OCI-LY7 (cell line): ENCODE results near the gene ABCD3. TPM values are rescaled to one million over a fixed set of nuclear protein-coding genes. Genes with fewer than 3 reads are reported as not detected.
"Not testable (repeated sequence)": the region's sequence is repeated elsewhere in the genome, so short reads cannot be mapped to it uniquely, and the experiment has no call there.

Source experiments
- BruUV-seq: library from RNA; stranded (reverse); fragments of 400-500 nt; replicated peaks from 2 replicates; lab custom pipeline; 2021; lab: Mats Ljungman, UMichigan
- CTCF ChIA-PET: fragments of 300-600 bp; sonication (Branson Sonifier 250); formaldehyde crosslinking; loops from one replicate; lab custom pipeline; 2022; ENCODE audit warnings: antibody characterized with exemption; ENCODE audit not compliant: unreplicated experiment; lab: Charles Lee
- POLR2A ChIA-PET: fragments of 300-600 bp; sonication (Branson Sonifier 250); formaldehyde crosslinking; loops from one replicate; lab custom pipeline; 2022; ENCODE audit warnings: antibody characterized with exemption; lab: Charles Lee
- DNase-seq: peaks from one replicate; pipeline ENCODE4 v3.0.0-alpha.2; 2015; ENCODE audit warnings: low spot score
- H2AFZ ChIP-seq: fragments of 200-600 bp; sonication (generic), shearing (Covaris generic); 2 replicates; pipeline ENCODE4 v1.6.1; 2014; ENCODE audit warnings: mild to moderate bottlenecking, antibody characterized with exemption, low read length, moderate library complexity
- H3K27ac ChIP-seq: fragments of 200-600 bp; sonication (generic); 2 replicates; pipeline ENCODE4 v1.5.1; 2014; ENCODE audit warnings: mixed run types, low read depth, mild to moderate bottlenecking, moderate library complexity, low read length, inconsistent platforms; ENCODE audit not compliant: poor library complexity, severe bottlenecking
- H3K36me3 ChIP-seq: fragments of 200-600 bp; sonication (generic); 2 replicates; pipeline ENCODE4 v1.6.1; 2014; ENCODE audit warnings: mild to moderate bottlenecking, antibody characterized with exemption, low read length, moderate library complexity, mixed read lengths; ENCODE audit not compliant: insufficient read depth
- H3K4me1 ChIP-seq: fragments of 200-600 bp; sonication (generic); 2 replicates; pipeline ENCODE4 v1.5.1; 2014; ENCODE audit warnings: mild to moderate bottlenecking, low read length; ENCODE audit not compliant: insufficient read depth, poor library complexity, severe bottlenecking
- H3K4me2 ChIP-seq: fragments of 200-600 bp; sonication (generic); 2 replicates; pipeline ENCODE4 v1.6.1; 2014; ENCODE audit warnings: mild to moderate bottlenecking, low read length
- H3K4me3 ChIP-seq: fragments of 200-600 bp; sonication (generic); 2 replicates; pipeline ENCODE4 v1.5.1; 2014; ENCODE audit warnings: mild to moderate bottlenecking, low read depth, low read length; ENCODE audit not compliant: poor library complexity, severe bottlenecking
- H3K79me2 ChIP-seq: fragments of 200-600 bp; sonication (generic); 2 replicates; pipeline ENCODE4 v1.6.1; 2016; ENCODE audit warnings: low read depth, mild to moderate bottlenecking, low read length, moderate library complexity, mixed read lengths; ENCODE audit not compliant: insufficient read depth
- H3K9me2 ChIP-seq: fragments of 200-600 bp; sonication (generic); 2 replicates; pipeline ENCODE4 v1.6.1; 2016; ENCODE audit warnings: mild to moderate bottlenecking, low read length, mixed read lengths; ENCODE audit not compliant: insufficient read depth
- H3K9me3 ChIP-seq: fragments of 200-600 bp; sonication (generic); 2 replicates; pipeline ENCODE4 v1.6.1; 2014; ENCODE audit warnings: mild to moderate bottlenecking, mixed run types, low read length, mixed read lengths
- H4K20me1 ChIP-seq: fragments of 200-600 bp; sonication (generic); 2 replicates; pipeline ENCODE4 v1.6.1; 2014; ENCODE audit warnings: mild to moderate bottlenecking, antibody characterized with exemption, low read length, moderate library complexity, mixed read lengths; ENCODE audit not compliant: insufficient read depth
- EZH2phosphoT487 ChIP-seq: fragments of 200-600 bp; sonication (generic); IDR thresholded peaks from 2 replicates; pipeline ENCODE4 v1.6.1; 2018; ENCODE audit warnings: low read depth, borderline replicate concordance, mild to moderate bottlenecking, mixed run types, antibody characterized with exemption, low read length, moderate library complexity, mixed read lengths
- intact Hi-C: fragments of 100-400 bp; cut with micrococcal nuclease; formaldehyde crosslinking; loops from one replicate; pipeline ENCODE4 v1.10.0; 2022; ENCODE audit not compliant: unreplicated experiment
- total RNA-seq, 2 experiments: library from RNA; depleted of rRNA in 1 of 2; stranded (reverse); fragments of >200 nt in 1 of 2; shearing (Covaris generic) in 1 of 2; gene quantifications; 2 replicates each; pipeline ENCODE4 v1.2.3, GENCODE V29; 2014 to 2022
- TF ChIP-seq, protein P1 (sequence below): fragments of 200-600 bp; sonication (generic); conservative IDR thresholded peaks from 2 replicates; pipeline ENCODE4 v1.5.1; 2014; ENCODE audit warnings: mild to moderate bottlenecking, antibody characterized with exemption, low read length, moderate library complexity, mixed read lengths

The ABCD3 gene
- total RNA-seq, 2 experiments from 2014 or later: 18.3 to 33.8 TPM

DNA sequence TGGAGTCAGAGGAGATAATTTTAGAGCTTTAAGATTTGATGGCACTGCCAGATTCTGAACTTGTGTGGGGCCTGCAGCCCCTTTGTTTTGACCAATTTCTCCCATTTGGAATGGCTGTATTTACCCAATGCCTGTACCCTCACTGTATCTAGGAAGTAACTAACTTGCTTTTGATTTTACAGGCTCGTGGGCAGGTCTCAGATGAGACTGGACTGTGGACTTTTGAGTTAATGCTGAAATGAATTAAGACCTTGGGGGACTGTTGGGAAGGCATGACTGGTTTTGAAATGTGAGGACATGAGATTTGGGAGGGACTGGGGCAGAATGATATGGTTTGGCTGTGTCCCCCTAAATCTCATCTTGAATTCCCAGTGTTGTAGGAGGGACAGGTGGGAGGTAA is 11.9 kb downstream of the ABCD3 start:
- BruUV-seq, H3K9me2 ChIP-seq, H2AFZ ChIP-seq, intact Hi-C loops, H3K4me1 ChIP-seq, H3K4me2 ChIP-seq, H4K20me1 ChIP-seq, H3K9me3 ChIP-seq, H3K27ac ChIP-seq, DNase-seq, CTCF ChIA-PET, H3K4me3 ChIP-seq: not testable (repeated sequence)
- Histone ChIP-seq H3K79me2 (peaks cover 55% of the 10 kb centered on the region), H3K36me3 (peaks cover 13% of the 10 kb centered on the region; the same call in 1 of the 2 replicates)
- POLR2A ChIA-PET: interaction anchor here (0.5 to 0.6 kb wide), 2 partner anchors 25 to 173 kb away, joined by 4 to 5 read pairs; no protein-coding TSS in a partner anchor

DNA sequence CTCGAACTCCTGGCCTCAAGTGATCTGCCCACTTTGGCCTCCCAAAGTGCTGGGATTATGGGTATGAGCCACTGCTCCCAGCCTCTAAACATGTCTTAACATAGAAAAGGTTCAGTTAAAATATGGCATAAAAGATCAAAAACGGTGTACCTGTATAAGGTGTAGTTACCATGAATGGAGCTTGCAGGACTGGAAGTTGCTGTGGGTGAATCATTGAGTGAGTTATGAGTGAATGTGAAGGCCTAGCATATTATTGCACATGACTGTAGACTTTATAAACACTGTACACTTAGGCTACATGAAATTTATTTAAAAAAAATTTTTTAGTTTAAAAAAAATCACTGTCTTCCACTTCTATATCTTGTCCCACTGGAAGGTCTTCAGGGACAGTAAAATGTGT is 15.7 kb downstream of the ABCD3 start:
- no peak for TF ChIP-seq EZH2phosphoT487
- TF ChIP-seq, protein P1, sequence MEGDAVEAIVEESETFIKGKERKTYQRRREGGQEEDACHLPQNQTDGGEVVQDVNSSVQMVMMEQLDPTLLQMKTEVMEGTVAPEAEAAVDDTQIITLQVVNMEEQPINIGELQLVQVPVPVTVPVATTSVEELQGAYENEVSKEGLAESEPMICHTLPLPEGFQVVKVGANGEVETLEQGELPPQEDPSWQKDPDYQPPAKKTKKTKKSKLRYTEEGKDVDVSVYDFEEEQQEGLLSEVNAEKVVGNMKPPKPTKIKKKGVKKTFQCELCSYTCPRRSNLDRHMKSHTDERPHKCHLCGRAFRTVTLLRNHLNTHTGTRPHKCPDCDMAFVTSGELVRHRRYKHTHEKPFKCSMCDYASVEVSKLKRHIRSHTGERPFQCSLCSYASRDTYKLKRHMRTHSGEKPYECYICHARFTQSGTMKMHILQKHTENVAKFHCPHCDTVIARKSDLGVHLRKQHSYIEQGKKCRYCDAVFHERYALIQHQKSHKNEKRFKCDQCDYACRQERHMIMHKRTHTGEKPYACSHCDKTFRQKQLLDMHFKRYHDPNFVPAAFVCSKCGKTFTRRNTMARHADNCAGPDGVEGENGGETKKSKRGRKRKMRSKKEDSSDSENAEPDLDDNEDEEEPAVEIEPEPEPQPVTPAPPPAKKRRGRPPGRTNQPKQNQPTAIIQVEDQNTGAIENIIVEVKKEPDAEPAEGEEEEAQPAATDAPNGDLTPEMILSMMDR: no peak

DNA sequence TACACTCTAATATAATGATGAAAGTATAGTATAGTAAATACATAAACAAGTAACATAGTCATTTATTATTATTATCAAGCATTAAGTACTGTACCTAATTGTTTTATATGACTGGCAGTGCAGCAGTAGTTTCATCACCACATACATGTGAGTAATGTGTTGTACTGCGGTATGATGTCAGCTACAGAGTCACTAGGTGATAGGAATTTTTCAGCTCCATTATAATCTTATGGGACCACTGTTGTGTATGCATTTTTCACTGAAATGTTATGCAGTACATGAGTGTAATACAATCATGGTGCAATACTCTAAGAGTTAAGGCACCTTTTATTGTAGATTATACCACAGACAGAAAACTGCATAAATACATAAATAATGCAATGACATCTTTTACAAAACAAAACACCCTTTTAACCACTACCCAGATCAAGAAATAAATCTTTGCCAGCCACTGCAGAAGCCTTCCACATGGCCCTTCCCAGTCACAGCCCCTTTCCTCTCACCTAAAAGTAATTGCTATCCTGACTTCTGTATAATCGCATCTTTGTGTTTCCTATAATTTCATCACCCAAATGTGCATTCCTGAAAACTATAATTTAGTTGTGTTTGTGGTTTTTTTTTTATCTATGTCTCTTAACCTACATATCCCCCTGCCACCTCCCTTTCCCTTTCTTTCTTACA is 16.3 kb downstream of the ABCD3 start:
- H3K4me3 ChIP-seq: no peak overlapping the region
- BruUV-seq: no TSS peak
- no peak overlapping the region for H3K27ac ChIP-seq
- H3K4me1 ChIP-seq: no peaks in the 10 kb centered on the region
- no peak for DNase-seq
- peaks cover 12% of the 10 kb centered on the region; the same call in 1 of the 2 replicates for H3K9me3 ChIP-seq
- peaks cover 10% of the 10 kb centered on the region; the same call in 1 of the 2 replicates for H3K36me3 ChIP-seq
- TF ChIP-seq EZH2phosphoT487: no peak
- TF ChIP-seq, protein P1: no peak
- CTCF ChIA-PET: no interaction called here
- no peak overlapping the region for H2AFZ ChIP-seq
- no peak overlapping the region for H3K4me2 ChIP-seq
- H3K79me2 ChIP-seq: peaks cover 26% of the 10 kb centered on the region; the same call in 1 of the 2 replicates
- POLR2A ChIA-PET: no interaction called here
- H4K20me1 ChIP-seq: no peaks in the 10 kb centered on the region
- intact Hi-C loops: no loop called here
- H3K9me2 ChIP-seq: no peaks in the 10 kb centered on the region

More for the DNA sequence above, 15.7 kb downstream of the ABCD3 start:
- no peak overlapping the region for H3K4me3 ChIP-seq
- H4K20me1 ChIP-seq: no peaks in the 10 kb centered on the region
- no peak overlapping the region for H3K4me2 ChIP-seq
- ChIA-PET POLR2A (interaction anchor here (0.7 kb wide), 1 partner anchor 41 kb away, joined by 3 read pairs; no protein-coding TSS in a partner anchor), CTCF (no interaction called here)
- no peaks in the 10 kb centered on the region for H3K9me2 ChIP-seq
- no peak overlapping the region for H2AFZ ChIP-seq
- H3K27ac ChIP-seq: no peak overlapping the region
- intact Hi-C loops: no loop called here
- no peaks in the 10 kb centered on the region for H3K4me1 ChIP-seq
- peaks cover 26% of the 10 kb centered on the region; the same call in 1 of the 2 replicates for H3K79me2 ChIP-seq
- H3K9me3 ChIP-seq: peaks cover 12% of the 10 kb centered on the region; the same call in 1 of the 2 replicates
- BruUV-seq: no TSS peak
- peaks cover 10% of the 10 kb centered on the region; the same call in 1 of the 2 replicates for H3K36me3 ChIP-seq
- DNase-seq: no peak
